ENCODE results near the gene CBFA2T3.

Gene CBFA2T3

GRCh38 chr16:89004209-89004831, 27.3 kb upstream of the CBFA2T3 start:
- no peak for TF ChIP-seq POLR2AphosphoS5 (IDR thresholded peaks at IDR 0.05; ENCODE audit: low read depth, low read length)
- TF ChIP-seq FOXP2 (optimal IDR thresholded peaks at IDR 0.05; ENCODE audit: borderline replicate concordance, extremely low read depth, extremely low read length, insufficient read depth): no peak
- no peak for TF ChIP-seq TAF1 (IDR thresholded peaks at IDR 0.05; ENCODE audit: borderline replicate concordance, insufficient read depth, low read length)
- TF ChIP-seq REST (IDR thresholded peaks at IDR 0.05; ENCODE audit: insufficient read depth in 1 of 2, low read depth in 2 of 2, low read length in 2 of 2): no peak
- TF ChIP-seq SIN3A (IDR thresholded peaks at IDR 0.05; ENCODE audit: borderline replicate concordance, insufficient read depth, low read length): no peak

GRCh38 chr16:89003831-89004208, 26.8 kb upstream of the CBFA2T3 start:
- TF ChIP-seq TAF1 (IDR thresholded peaks at IDR 0.05; ENCODE audit: borderline replicate concordance, insufficient read depth, low read length) (no peak), FOXP2 (optimal IDR thresholded peaks at IDR 0.05; ENCODE audit: borderline replicate concordance, extremely low read depth, extremely low read length, insufficient read depth) (no peak), REST (IDR thresholded peaks at IDR 0.05; ENCODE audit: insufficient read depth in 1 of 2, low read depth in 2 of 2, low read length in 2 of 2) (no peak), POLR2AphosphoS5 (IDR thresholded peaks at IDR 0.05; ENCODE audit: low read depth, low read length) (no peak), SIN3A (IDR thresholded peaks at IDR 0.05; ENCODE audit: borderline replicate concordance, insufficient read depth, low read length) (no peak)

- TF ChIP-seq POLR2AphosphoS5 (IDR thresholded peaks at IDR 0.05; ENCODE audit: low read depth, low read length) (no peak), REST (IDR thresholded peaks at IDR 0.05; ENCODE audit: insufficient read depth in 1 of 2, low read depth in 2 of 2, low read length in 2 of 2) (no peak), TAF1 (IDR thresholded peaks at IDR 0.05; ENCODE audit: borderline replicate concordance, insufficient read depth, low read length) (no peak), FOXP2 (optimal IDR thresholded peaks at IDR 0.05; ENCODE audit: borderline replicate concordance, extremely low read depth, extremely low read length, insufficient read depth) (no peak), SIN3A (IDR thresholded peaks at IDR 0.05; ENCODE audit: borderline replicate concordance, insufficient read depth, low read length) (no peak)
These were observed 26.1 kb upstream of the CBFA2T3 start for GRCh38 chr16:89002851-89003830.

GRCh38 chr16:89001117-89002027, 24.4 kb upstream of the CBFA2T3 start:
- TF ChIP-seq TAF1 (IDR thresholded peaks at IDR 0.05; ENCODE audit: borderline replicate concordance, insufficient read depth, low read length) (no peak), REST (IDR thresholded peaks at IDR 0.05; ENCODE audit: insufficient read depth in 1 of 2, low read depth in 2 of 2, low read length in 2 of 2) (no peak)
